Ascending aorta (tissue), 2 donors: ENCODE data around the gene CCDC148. TPM values are rescaled to one million over a fixed set of nuclear protein-coding genes. Genes with fewer than 3 reads are reported as not detected.

Source experiments
- DNase-seq, 2 donors: peaks; one replicate each; pipeline ENCODE4 v3.0.0-alpha.2; 2019; ENCODE audit warnings: low spot score in 2 of 2
- H3K27ac ChIP-seq, 2 donors: fragments of 200-600 bp; sonication (generic); one replicate each; pipeline ENCODE4 v1.5.1; 2016 to 2017; ENCODE audit warnings: mild to moderate bottlenecking in 1 of 2
- H3K27me3 ChIP-seq: fragments of 200-600 bp; sonication (generic); one replicate; pipeline ENCODE4 v1.5.1; 2017
- H3K36me3 ChIP-seq, 2 donors: fragments of 200-600 bp; sonication (generic); one replicate each; pipeline ENCODE4 v1.5.1; 2016
- H3K4me1 ChIP-seq, 2 donors: fragments of 200-600 bp; sonication (generic); one replicate each; pipeline ENCODE4 v1.5.1; 2016 to 2017; ENCODE audit warnings: mild to moderate bottlenecking in 1 of 2
- H3K4me3 ChIP-seq, 2 donors: fragments of 200-600 bp; sonication (generic); one replicate each; pipeline ENCODE4 v1.5.1; 2016 to 2017; ENCODE audit warnings: mild to moderate bottlenecking in 1 of 2
- H3K9me3 ChIP-seq, 2 donors: fragments of 200-600 bp; sonication (generic); one replicate each; pipeline ENCODE4 v1.5.1; 2016
- CTCF ChIP-seq, 3 experiments: fragments of 200-600 bp in 2 of 3; fragments of 450-650 bp in 1 of 3; sonication (generic) in 2 of 3; IDR thresholded peaks; one replicate each; pipeline ENCODE4 v1.5.1; 2016 to 2019; ENCODE audit warnings: antibody characterized with exemption in 3 of 3, mild to moderate bottlenecking in 1 of 3, moderate library complexity in 1 of 3
- intact Hi-C: fragments of 100-400 bp; cut with DNase I; formaldehyde crosslinking; loops from one replicate; pipeline ENCODE4 v1.15.1; 2023
- total RNA-seq: library from RNA; depleted of rRNA; stranded (reverse); fragments of >200 nt; gene quantifications from one replicate; pipeline ENCODE4 v1.1.0, GENCODE V29; 2016

The CCDC148 gene
- total RNA-seq, 1 donor from 2014 or later: not detected

GRCh38 chr2:158213773-158214172 is 242.8 kb downstream of the CCDC148 start:
- no peak for TF ChIP-seq CTCF (IDR thresholded peaks at IDR 0.05)
- no peak for DNase-seq
- no peaks in the 10 kb centered on the region for H3K9me3 ChIP-seq
- intact Hi-C loops: no loop called here
- no peaks in the 10 kb centered on the region for H3K36me3 ChIP-seq
- H3K27me3 ChIP-seq: no peaks in the 10 kb centered on the region
- H3K27ac ChIP-seq: no peak overlapping the region
- H3K4me1 ChIP-seq: no peaks in the 10 kb centered on the region
- no peak overlapping the region for H3K4me3 ChIP-seq

GRCh38 chr2:158212301-158212700 is 244.3 kb downstream of the CCDC148 start:
- no peak for TF ChIP-seq CTCF (IDR thresholded peaks at IDR 0.05)
- DNase-seq: no peak
- intact Hi-C loops: no loop called here

GRCh38 chr2:158211502-158211901 is 245.1 kb downstream of the CCDC148 start:
- Histone ChIP-seq H3K9me3 (no peaks in the 10 kb centered on the region), H3K36me3 (no peaks in the 10 kb centered on the region)

More at GRCh38 chr2:158212301-158212700, 244.3 kb downstream of the CCDC148 start:
- Histone ChIP-seq H3K4me1 (no peaks in the 10 kb centered on the region), H3K4me3 (no peak overlapping the region), H3K27me3 (no peaks in the 10 kb centered on the region), H3K36me3 (no peaks in the 10 kb centered on the region), H3K9me3 (no peaks in the 10 kb centered on the region), H3K27ac (no peak overlapping the region)

GRCh38 chr2:158207354-158207753 is 249.2 kb downstream of the CCDC148 start:
- Histone ChIP-seq H3K4me3 (no peak overlapping the region), H3K9me3 (no peaks in the 10 kb centered on the region), H3K36me3 (no peaks in the 10 kb centered on the region), H3K27me3 (no peaks in the 10 kb centered on the region), H3K4me1 (no peaks in the 10 kb centered on the region), H3K27ac (no peak overlapping the region)
- intact Hi-C loops: no loop called here
- no peak for DNase-seq
- no peak for TF ChIP-seq CTCF (IDR thresholded peaks at IDR 0.05)

More at GRCh38 chr2:158211502-158211901, 245.1 kb downstream of the CCDC148 start:
- H3K4me1 ChIP-seq: no peaks in the 10 kb centered on the region
- no peak for TF ChIP-seq CTCF (IDR thresholded peaks at IDR 0.05)
- H3K27me3 ChIP-seq: no peaks in the 10 kb centered on the region
- intact Hi-C loops: no loop called here
- no peak overlapping the region for H3K27ac ChIP-seq
- H3K4me3 ChIP-seq: no peak overlapping the region
- DNase-seq: no peak

GRCh38 chr2:158205215-158205614 is 251.3 kb downstream of the CCDC148 start:
- Histone ChIP-seq H3K27ac (no peak overlapping the region), H3K36me3 (no peaks in the 10 kb centered on the region), H3K4me1 (no peaks in the 10 kb centered on the region), H3K4me3 (no peak overlapping the region), H3K9me3 (no peaks in the 10 kb centered on the region), H3K27me3 (no peaks in the 10 kb centered on the region)
- no peak for DNase-seq
- intact Hi-C loops: no loop called here
- no peak for TF ChIP-seq CTCF (IDR thresholded peaks at IDR 0.05)

GRCh38 chr2:158204741-158205165 is 251.8 kb downstream of the CCDC148 start:
- intact Hi-C loops: no loop called here
- H3K27ac ChIP-seq: no peak overlapping the region
- no peaks in the 10 kb centered on the region for H3K9me3 ChIP-seq
- H3K4me3 ChIP-seq: no peak overlapping the region
- H3K27me3 ChIP-seq: no peaks in the 10 kb centered on the region
- no peak for TF ChIP-seq CTCF (IDR thresholded peaks at IDR 0.05)
- no peaks in the 10 kb centered on the region for H3K36me3 ChIP-seq
- no peak for DNase-seq
- H3K4me1 ChIP-seq: no peaks in the 10 kb centered on the region
